Measurements from ENCODE around the gene IRAK3. TPM values are rescaled to one million over a fixed set of nuclear protein-coding genes. Genes with fewer than 3 reads are reported as not detected.

The IRAK3 gene
- 1.3 and 1.8 TPM in 2 replicates for total RNA-seq

- intact Hi-C loops (cut with micrococcal nuclease): loop anchor here (2.0 kb wide), 1 partner anchor 20 kb away; the partner anchor contains the start of gene TMBIM4
- Mint-ChIP-seq H3K36me3 (ENCODE audit: low read depth) (peaks cover 2% of the 10 kb centered on the region), H3K27me3 (peaks cover 45% of the 10 kb centered on the region)
These were observed at the start of gene IRAK3 for GRCh38 chr12:66188584-66189485. IRAK3 (plus strand) TSS chr12:66189214; CDS start chr12:66189300, 86 bp downstream.

GRCh38 chr12:66139328-66139727, 49.7 kb upstream of the IRAK3 start:
- Mint-ChIP-seq H3K27ac (no peak overlapping the region), H3K27me3 (no peaks in the 10 kb centered on the region), H3K9me3 (peaks cover 11% of the 10 kb centered on the region), H3K36me3 (ENCODE audit: low read depth) (peaks cover 65% of the 10 kb centered on the region), H3K4me1 (no peaks in the 10 kb centered on the region), H3K4me3 (no peak overlapping the region)
- intact Hi-C loops (cut with micrococcal nuclease): no loop called here
- DNase-seq: no peak

More at GRCh38 chr12:66188584-66189485, at the start of gene IRAK3:
- DNase-seq: peak; percentile 84
- H3K27ac Mint-ChIP-seq: peak within 1 kb of the TSS; percentile 2
- peaks cover 19% of the 10 kb centered on the region for H3K9me3 Mint-ChIP-seq
- H3K4me1 Mint-ChIP-seq: peaks cover 11% of the 10 kb centered on the region
- H3K4me3 Mint-ChIP-seq: peak within 1 kb of the TSS; percentile 67

- Mint-ChIP-seq H3K4me3 (no peak overlapping the region), H3K36me3 (ENCODE audit: low read depth) (peaks cover 72% of the 10 kb centered on the region), H3K4me1 (peaks cover 13% of the 10 kb centered on the region), H3K27me3 (no peaks in the 10 kb centered on the region), H3K9me3 (peaks cover 11% of the 10 kb centered on the region), H3K27ac (no peak overlapping the region)
- no peak for DNase-seq
- intact Hi-C loops (cut with micrococcal nuclease): loop anchor here (10.0 kb wide), 1 partner anchor 554 kb away; no protein-coding TSS in a partner anchor
These were observed 48.3 kb upstream of the IRAK3 start for GRCh38 chr12:66140731-66141130.

- no peaks in the 10 kb centered on the region for H3K27me3 Mint-ChIP-seq
- H3K4me1 Mint-ChIP-seq: peaks cover 18% of the 10 kb centered on the region
- peaks cover 10% of the 10 kb centered on the region for H3K9me3 Mint-ChIP-seq
- H3K27ac Mint-ChIP-seq: no peak overlapping the region
- intact Hi-C loops (cut with micrococcal nuclease): loop anchor here (10.0 kb wide), 1 partner anchor 554 kb away; no protein-coding TSS in a partner anchor
- DNase-seq: no peak
- peaks cover 72% of the 10 kb centered on the region for H3K36me3 Mint-ChIP-seq (ENCODE audit: low read depth)
- H3K4me3 Mint-ChIP-seq: no peak overlapping the region
These were observed 47.7 kb upstream of the IRAK3 start for GRCh38 chr12:66141299-66141698.

- H3K27ac Mint-ChIP-seq: no peak overlapping the region
- DNase-seq: peak; percentile 24
- H3K9me3 Mint-ChIP-seq: peaks cover 8% of the 10 kb centered on the region
- intact Hi-C loops (cut with micrococcal nuclease): loop anchor here (10.0 kb wide), 1 partner anchor 552 kb away; no protein-coding TSS in a partner anchor
- peaks cover 62% of the 10 kb centered on the region for H3K36me3 Mint-ChIP-seq (ENCODE audit: low read depth)
- H3K4me3 Mint-ChIP-seq: no peak overlapping the region
- no peaks in the 10 kb centered on the region for H3K27me3 Mint-ChIP-seq
- H3K4me1 Mint-ChIP-seq: peaks cover 18% of the 10 kb centered on the region
These were observed 46.2 kb upstream of the IRAK3 start for GRCh38 chr12:66142826-66143225.

- Mint-ChIP-seq H3K4me1 (peaks cover 18% of the 10 kb centered on the region), H3K27ac (no peak overlapping the region), H3K4me3 (no peak overlapping the region), H3K36me3 (ENCODE audit: low read depth) (peaks cover 64% of the 10 kb centered on the region), H3K9me3 (peaks cover 8% of the 10 kb centered on the region), H3K27me3 (no peaks in the 10 kb centered on the region)
- peak; percentile 21 for DNase-seq
- intact Hi-C loops (cut with micrococcal nuclease): loop anchor here (10.0 kb wide), 1 partner anchor 551 kb away; no protein-coding TSS in a partner anchor
These were observed 45.1 kb upstream of the IRAK3 start for GRCh38 chr12:66143868-66144267.

- H3K27me3 Mint-ChIP-seq: no peaks in the 10 kb centered on the region
- H3K4me3 Mint-ChIP-seq: no peak overlapping the region
- H3K9me3 Mint-ChIP-seq: peaks cover 6% of the 10 kb centered on the region
- peaks cover 18% of the 10 kb centered on the region for H3K4me1 Mint-ChIP-seq
- intact Hi-C loops (cut with micrococcal nuclease): loop anchor here (1.0 to 10.0 kb wide), 2 partner anchors 264 to 550 kb away; no protein-coding TSS in a partner anchor
- DNase-seq: peak; percentile 64
- peak overlapping the region; percentile 54 for H3K27ac Mint-ChIP-seq
- H3K36me3 Mint-ChIP-seq (ENCODE audit: low read depth): peaks cover 59% of the 10 kb centered on the region
These were observed 43.9 kb upstream of the IRAK3 start for GRCh38 chr12:66144791-66145754.

- peak; percentile 27 for DNase-seq
- no peaks in the 10 kb centered on the region for H3K9me3 Mint-ChIP-seq
- intact Hi-C loops (cut with micrococcal nuclease): loop anchor here (10.0 kb wide), 1 partner anchor 545 kb away; no protein-coding TSS in a partner anchor
- H3K4me3 Mint-ChIP-seq: no peak overlapping the region
- H3K27ac Mint-ChIP-seq: no peak overlapping the region
- H3K27me3 Mint-ChIP-seq: no peaks in the 10 kb centered on the region
- H3K36me3 Mint-ChIP-seq (ENCODE audit: low read depth): peaks cover 30% of the 10 kb centered on the region
- peaks cover 15% of the 10 kb centered on the region for H3K4me1 Mint-ChIP-seq
These were observed 39.2 kb upstream of the IRAK3 start for GRCh38 chr12:66149702-66150398.

GRCh38 chr12:66152732-66153131, 36.3 kb upstream of the IRAK3 start:
- no peak overlapping the region for H3K27ac Mint-ChIP-seq
- intact Hi-C loops (cut with micrococcal nuclease): no loop called here
- DNase-seq: no peak
- H3K27me3 Mint-ChIP-seq: no peaks in the 10 kb centered on the region
- H3K4me1 Mint-ChIP-seq: peaks cover 2% of the 10 kb centered on the region
- H3K9me3 Mint-ChIP-seq: no peaks in the 10 kb centered on the region
- H3K36me3 Mint-ChIP-seq (ENCODE audit: low read depth): peaks cover 24% of the 10 kb centered on the region
- H3K4me3 Mint-ChIP-seq: no peak overlapping the region

DNA sequence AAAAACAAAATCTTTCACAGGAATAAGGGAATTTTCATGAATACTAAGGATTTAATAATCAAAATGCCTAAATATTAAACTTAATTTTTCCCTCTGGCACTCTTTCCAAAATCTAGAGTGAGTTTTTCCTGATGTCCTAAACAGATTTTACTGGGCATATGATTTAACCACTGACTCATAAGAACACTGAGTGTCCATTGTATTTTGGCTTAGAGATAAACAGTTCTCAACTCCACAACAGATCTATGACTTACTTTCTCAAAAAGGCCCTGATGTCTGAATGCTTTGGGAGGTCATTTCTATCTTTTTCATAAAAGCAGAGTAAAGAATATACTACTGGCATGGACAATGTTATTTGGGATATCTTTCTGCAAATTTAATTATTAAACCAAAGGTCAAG, 34.2 kb upstream of the IRAK3 start:
- H3K27ac Mint-ChIP-seq: no peak overlapping the region
- intact Hi-C loops (cut with micrococcal nuclease): no loop called here
- peaks cover 25% of the 10 kb centered on the region for H3K36me3 Mint-ChIP-seq (ENCODE audit: low read depth)
- no peak for DNase-seq
- peaks cover 7% of the 10 kb centered on the region for H3K4me1 Mint-ChIP-seq
- H3K4me3 Mint-ChIP-seq: no peak overlapping the region
- no peaks in the 10 kb centered on the region for H3K9me3 Mint-ChIP-seq
- H3K27me3 Mint-ChIP-seq: no peaks in the 10 kb centered on the region

GRCh38 chr12:66156654-66157053, 32.4 kb upstream of the IRAK3 start:
- intact Hi-C loops (cut with micrococcal nuclease): no loop called here
- peaks cover 20% of the 10 kb centered on the region for H3K36me3 Mint-ChIP-seq (ENCODE audit: low read depth)
- no peaks in the 10 kb centered on the region for H3K9me3 Mint-ChIP-seq
- H3K4me1 Mint-ChIP-seq: peaks cover 7% of the 10 kb centered on the region
- peak; percentile 8 for DNase-seq
- no peak overlapping the region for H3K4me3 Mint-ChIP-seq
- H3K27me3 Mint-ChIP-seq: no peaks in the 10 kb centered on the region
- no peak overlapping the region for H3K27ac Mint-ChIP-seq

DNA sequence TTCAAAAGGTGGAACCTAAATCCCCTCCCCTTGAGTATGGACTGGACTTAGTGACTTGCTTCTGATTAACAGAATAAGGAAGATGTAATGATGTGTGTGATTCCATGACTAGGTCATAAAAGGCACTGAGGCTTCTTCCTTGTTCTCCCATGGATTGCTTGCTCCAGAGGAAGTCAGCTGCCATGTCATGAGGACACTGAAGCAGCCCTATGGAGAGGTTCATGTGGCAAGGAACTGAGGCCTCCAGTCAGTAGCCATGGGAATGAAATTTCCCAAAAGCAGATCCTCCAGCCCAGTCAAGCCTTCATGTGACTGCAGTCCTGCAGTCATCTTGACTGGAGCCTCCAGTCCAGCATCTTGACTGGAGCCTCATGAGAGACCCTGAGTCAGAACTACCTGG, 29.9 kb upstream of the IRAK3 start:
- H3K4me1 Mint-ChIP-seq: peaks cover 12% of the 10 kb centered on the region
- no peak overlapping the region for H3K27ac Mint-ChIP-seq
- DNase-seq: peak; percentile 35
- no peak overlapping the region for H3K4me3 Mint-ChIP-seq
- peaks cover 28% of the 10 kb centered on the region for H3K36me3 Mint-ChIP-seq (ENCODE audit: low read depth)
- H3K27me3 Mint-ChIP-seq: no peaks in the 10 kb centered on the region
- H3K9me3 Mint-ChIP-seq: peaks cover 4% of the 10 kb centered on the region
- intact Hi-C loops (cut with micrococcal nuclease): no loop called here

GRCh38 chr12:66160704-66161103, 28.3 kb upstream of the IRAK3 start:
- Mint-ChIP-seq H3K27me3 (no peaks in the 10 kb centered on the region), H3K4me3 (no peak overlapping the region), H3K4me1 (peaks cover 14% of the 10 kb centered on the region), H3K9me3 (peaks cover 4% of the 10 kb centered on the region), H3K27ac (no peak overlapping the region), H3K36me3 (ENCODE audit: low read depth) (peaks cover 43% of the 10 kb centered on the region)
- DNase-seq: peak; percentile 38
- intact Hi-C loops (cut with micrococcal nuclease): no loop called here

All from activated CD4-positive, alpha-beta T cell treated with anti-CD3 and anti-CD28 coated beads, Interleukin-2, amount 10 ng/mL, durations not matched to agents 24 days and 14 days (primary cell).